ENCODE results near the gene BHLHE41. TPM values are rescaled to one million over a fixed set of nuclear protein-coding genes. Genes with fewer than 3 reads are reported as not detected.

BHLHE41 gene
- total RNA-seq, 1 experiment from 2014 or later, result 147 TPM

GRCh38 chr12:26132866-26133265 is 8.0 kb upstream of the BHLHE41 start:
- Histone ChIP-seq H3K4me3 (ENCODE audit: low read depth in 2 of 2, low read length in 2 of 2) (no peak overlapping the region), H3K9me3 (ENCODE audit: control insufficient read depth, insufficient read depth, low read depth, low read length) (no peaks in the 10 kb centered on the region), H3K27ac (ENCODE audit: low read length) (peak overlapping the region; percentile 23; the same call in 1 of the 2 replicates), H3K36me3 (ENCODE audit: control insufficient read depth, insufficient read depth, low read length) (no peaks in the 10 kb centered on the region), H3K27me3 (ENCODE audit: control insufficient read depth, insufficient read depth, low read length) (no peaks in the 10 kb centered on the region), H3K4me1 (ENCODE audit: control insufficient read depth, insufficient read depth, low read length) (peaks cover 21% of the 10 kb centered on the region)
- ChIA-PET POLR2A (interaction anchor here (0.6 kb wide), 2 partner anchors 9 to 73 kb away, joined by 3 to 4 read pairs; no protein-coding TSS in a partner anchor), CTCF (interaction anchor here (1.0 kb wide), 1 partner anchor 62 kb away, joined by 5 read pairs; no protein-coding TSS in a partner anchor)
- TF ChIP-seq CTCF (IDR thresholded peaks at IDR 0.05) (no peak), TCF7L2 (IDR thresholded peaks at IDR 0.05; ENCODE audit: low read depth, low read length) (no peak), POLR2AphosphoS5 (IDR thresholded peaks at IDR 0.05; ENCODE audit: low read depth, low read length) (no peak), REST (IDR thresholded peaks at IDR 0.05; ENCODE audit: insufficient read depth in 1 of 2, low read depth in 2 of 2, low read length in 1 of 2) (no peak)
- ATAC-seq, result no peak
- BruUV-seq (replicated peaks), result no TSS peak
- intact Hi-C loops (cut with micrococcal nuclease; ENCODE audit: unreplicated experiment), result no loop called here
- in situ Hi-C loops (cut with HindIII; ENCODE audit: low pct_unique_long_range_greater_than_20kb, low sequenced_read_pairs), result no loop called here
- no peak for DNase-seq (ENCODE audit: low read depth, low spot score)

GRCh38 chr12:26131936-26132335 is 7.1 kb upstream of the BHLHE41 start:
- CTCF ChIA-PET, result interaction anchor here (1.0 kb wide), 1 partner anchor 63 kb away, joined by 5 read pairs; no protein-coding TSS in a partner anchor
- POLR2A ChIA-PET, result no interaction called here
- H3K27ac ChIP-seq (ENCODE audit: low read length), result peak overlapping the region; percentile 23; the same call in 1 of the 2 replicates
- DNase-seq (ENCODE audit: low read depth, low spot score) (no peak), ATAC-seq (no peak)
- H3K4me1 ChIP-seq (ENCODE audit: control insufficient read depth, insufficient read depth, low read length), result peaks cover 31% of the 10 kb centered on the region
- H3K9me3 ChIP-seq (ENCODE audit: control insufficient read depth, insufficient read depth, low read depth, low read length), result no peaks in the 10 kb centered on the region
- TF ChIP-seq SIN3A (IDR thresholded peaks at IDR 0.05; ENCODE audit: borderline replicate concordance, insufficient read depth, low read depth, low read length) (no peak), POLR2AphosphoS5 (IDR thresholded peaks at IDR 0.05; ENCODE audit: low read depth, low read length) (no peak), REST (IDR thresholded peaks at IDR 0.05; ENCODE audit: insufficient read depth in 1 of 2, low read depth in 2 of 2, low read length in 1 of 2) (no peak), CTCF (IDR thresholded peaks at IDR 0.05) (no peak), TCF7L2 (IDR thresholded peaks at IDR 0.05; ENCODE audit: low read depth, low read length) (no peak)
- peaks cover 5% of the 10 kb centered on the region; the same call in 1 of the 2 replicates for H3K27me3 ChIP-seq (ENCODE audit: control insufficient read depth, insufficient read depth, low read length)
- intact Hi-C loops (cut with micrococcal nuclease; ENCODE audit: unreplicated experiment), result no loop called here
- no peaks in the 10 kb centered on the region for H3K36me3 ChIP-seq (ENCODE audit: control insufficient read depth, insufficient read depth, low read length)
- BruUV-seq (replicated peaks), result no TSS peak
- in situ Hi-C loops (cut with HindIII; ENCODE audit: low pct_unique_long_range_greater_than_20kb, low sequenced_read_pairs), result no loop called here
- no peak overlapping the region for H3K4me3 ChIP-seq (ENCODE audit: low read depth in 2 of 2, low read length in 2 of 2)

Measured in Panc1 (cell line).